Endothelial cell of umbilical vein (primary cell): ENCODE measurements around the gene EMC7. TPM values are rescaled to one million over a fixed set of nuclear protein-coding genes. Genes with fewer than 3 reads are reported as not detected.

Source experiments
- BruUV-seq: library from RNA; stranded (reverse); fragments of 400-500 nt; replicated peaks from 2 replicates; lab custom pipeline; 2021; lab: Mats Ljungman, UMichigan
- CTCF ChIA-PET: fragments of 300-600, 350-600 bp; sonication (Branson Sonifier 250); formaldehyde crosslinking; loops from one replicate; lab custom pipeline; 2021; ENCODE audit warnings: antibody characterized with exemption, inconsistent platforms; lab: Charles Lee
- POLR2A ChIA-PET: fragments of 300-600, 350-600 bp; sonication (Branson Sonifier 250); formaldehyde crosslinking; loops from one replicate; lab custom pipeline; 2021; ENCODE audit warnings: antibody characterized with exemption, inconsistent platforms; lab: Charles Lee
- DNase-seq: peaks from one replicate; pipeline ENCODE4 v3.0.0-alpha.2; 2011; ENCODE audit warnings: low read depth, low spot score
- FAIRE-seq: peaks from 2 replicates; lab custom pipeline; 2011; peaks lifted over from hg19 to GRCh38; lab: Jason Lieb, UNC
- H2AFZ ChIP-seq: 2 replicates; pipeline ENCODE4 v1.6.0; 2012; ENCODE audit warnings: low read depth, low read length, control low read depth, inconsistent platforms
- H3K27ac ChIP-seq: 2 replicates; pipeline ENCODE4 v1.5.1; 2011; ENCODE audit warnings: low read depth, mild to moderate bottlenecking, control low read depth, low read length, moderate library complexity; ENCODE audit not compliant: insufficient read depth
- H3K27me3 ChIP-seq, 2 experiments: 2 replicates each; pipeline versions ENCODE4 v1.6.0 to v1.6.1; 2011; ENCODE audit warnings: low read length in 2 of 2, mixed read lengths in 1 of 2; ENCODE audit not compliant: control insufficient read depth in 2 of 2, insufficient read depth in 2 of 2
- H3K36me3 ChIP-seq, 2 experiments: 2 replicates in 1 of 2; 3 replicates in 1 of 2; pipeline ENCODE4 v1.5.1; 2011; ENCODE audit warnings: low read length in 2 of 2, mild to moderate bottlenecking in 1 of 2, moderate library complexity in 1 of 2; ENCODE audit not compliant: control insufficient read depth in 2 of 2, insufficient read depth in 2 of 2; ENCODE audit errors: extremely low read depth in 1 of 2
- H3K4me1 ChIP-seq: 3 replicates; pipeline ENCODE4 v1.5.1; 2011; ENCODE audit warnings: mild to moderate bottlenecking, low read length; ENCODE audit not compliant: control insufficient read depth, insufficient read depth; ENCODE audit errors: extremely low read depth
- H3K4me2 ChIP-seq: 2 replicates; pipeline ENCODE4 v1.6.1; 2011; ENCODE audit warnings: low read length, control low read depth, mixed read lengths; ENCODE audit not compliant: insufficient read depth
- H3K4me3 ChIP-seq, 3 experiments: fragments of 200-600 bp in 1 of 3; sonication (generic), shearing (Covaris generic) in 1 of 3; replicated peaks in 1 of 3; 2 replicates each; pipeline ENCODE4 v1.5.1; 2011 to 2016; ENCODE audit warnings: control low read depth in 3 of 3, low read length in 3 of 3, mild to moderate bottlenecking in 2 of 3, inconsistent platforms in 1 of 3, low read depth in 1 of 3, moderate library complexity in 1 of 3; ENCODE audit not compliant: insufficient read depth in 1 of 3
- H3K79me2 ChIP-seq: 2 replicates; pipeline ENCODE4 v1.6.0; 2012; ENCODE audit warnings: low read length, inconsistent platforms; ENCODE audit not compliant: control insufficient read depth, insufficient read depth
- H3K9ac ChIP-seq: replicated peaks from 2 replicates; pipeline ENCODE3; 2011; ENCODE audit warnings: low read length, control low read depth; ENCODE audit not compliant: insufficient read depth; ENCODE audit errors: extremely low read depth
- H3K9me1 ChIP-seq: replicated peaks from 3 replicates; pipeline ENCODE4 v1.6.0; 2011; ENCODE audit warnings: mild to moderate bottlenecking, low read length; ENCODE audit not compliant: control insufficient read depth, insufficient read depth; ENCODE audit errors: extremely low read depth
- H3K9me3 ChIP-seq: replicated peaks from 2 replicates; pipeline ENCODE4 v1.5.1; 2012; ENCODE audit warnings: low read length, inconsistent platforms; ENCODE audit not compliant: control insufficient read depth, insufficient read depth
- H4K20me1 ChIP-seq: replicated peaks from 2 replicates; pipeline ENCODE3; 2011; ENCODE audit warnings: mild to moderate bottlenecking, low read length; ENCODE audit not compliant: control insufficient read depth, insufficient read depth; ENCODE audit errors: extremely low read depth
- EZH2 ChIP-seq: IDR thresholded peaks from 2 replicates; pipeline ENCODE4 v1.6.1; 2012; ENCODE audit warnings: borderline replicate concordance, low read depth, mild to moderate bottlenecking, moderate library complexity, low read length, inconsistent platforms; ENCODE audit not compliant: severe bottlenecking
- FOS ChIP-seq: IDR thresholded peaks from 2 replicates; pipeline ENCODE4 v1.6.1; 2011; ENCODE audit warnings: mild to moderate bottlenecking, low read length, moderate library complexity, borderline replicate concordance; ENCODE audit not compliant: insufficient read depth
- GATA2 ChIP-seq: IDR thresholded peaks from 2 replicates; pipeline ENCODE4 v1.7.0; 2011; ENCODE audit warnings: low read depth, mild to moderate bottlenecking, moderate library complexity, mixed read lengths, low read length; ENCODE audit not compliant: insufficient read length, insufficient read depth
- JUN ChIP-seq: IDR thresholded peaks from 2 replicates; pipeline ENCODE4 v1.6.1; 2011; ENCODE audit warnings: borderline replicate concordance, low read depth; ENCODE audit not compliant: insufficient read length, insufficient read depth
- MAX ChIP-seq: IDR thresholded peaks from 2 replicates; pipeline ENCODE4 v1.6.1; 2011; ENCODE audit not compliant: insufficient read depth, insufficient read length
- MYC ChIP-seq: IDR thresholded peaks from one replicate; pipeline ENCODE4 v1.6.1; 2011; ENCODE audit warnings: mild to moderate bottlenecking, low read depth, low read length
- POLR2A ChIP-seq: IDR thresholded peaks from 2 replicates; pipeline ENCODE4 v1.6.1; 2012; ENCODE audit warnings: low read depth, mild to moderate bottlenecking, control low read depth, low read length
- POLR2AphosphoS5 ChIP-seq: IDR thresholded peaks from 2 replicates; pipeline ENCODE4 v1.6.1; 2012; ENCODE audit warnings: low read depth, mild to moderate bottlenecking, control low read depth, low read length, moderate library complexity; ENCODE audit not compliant: insufficient read depth
- dilution Hi-C: fragments of 300-500 bp; cut with MboI; formaldehyde crosslinking; loops from one replicate; pipeline ENCODE4 v1.15.0; 2019; ENCODE audit warnings: low sequenced_read_pairs; ENCODE audit not compliant: extremely low pct_ligation_motif_present
- intact Hi-C: fragments of 100-400 bp; cut with micrococcal nuclease; formaldehyde crosslinking; loops from one replicate; pipeline ENCODE4 v1.10.0; 2022
- polyA plus RNA-seq, 4 experiments: library from polyadenylated mRNA; depleted of rRNA in 3 of 4; stranded (reverse) in 3 of 4; unstranded in 1 of 4; fragments of >200 nt; gene quantifications; 2 replicates each; pipeline versions ENCODE4 v1.2.1 to v1.2.3, GENCODE V29; 2011 to 2012; ENCODE audit warnings: missing spikeins in 1 of 4
- total RNA-seq: library from RNA; stranded (reverse); gene quantifications from 2 replicates; pipeline ENCODE4 v1.2.3, GENCODE V29; 2021
- TF ChIP-seq, protein P1 (sequence below), 2 donors: IDR thresholded peaks; 1 replicate in 1 of 2; 2 replicates in 1 of 2; pipeline ENCODE4 v1.5.1; 2011; ENCODE audit warnings: low read length in 2 of 2, mild to moderate bottlenecking in 2 of 2, moderate library complexity in 2 of 2, control low read depth in 1 of 2, inconsistent platforms in 1 of 2, low read depth in 1 of 2; ENCODE audit not compliant: insufficient read depth in 1 of 2; ENCODE audit errors: extremely low read depth in 1 of 2

Gene EMC7
- total and polyA plus RNA-seq, 2 donors (not counting 3 experiments of a cell fraction or from before 2014, with no cell fraction given): 57.0 to 70.6 TPM

DNA sequence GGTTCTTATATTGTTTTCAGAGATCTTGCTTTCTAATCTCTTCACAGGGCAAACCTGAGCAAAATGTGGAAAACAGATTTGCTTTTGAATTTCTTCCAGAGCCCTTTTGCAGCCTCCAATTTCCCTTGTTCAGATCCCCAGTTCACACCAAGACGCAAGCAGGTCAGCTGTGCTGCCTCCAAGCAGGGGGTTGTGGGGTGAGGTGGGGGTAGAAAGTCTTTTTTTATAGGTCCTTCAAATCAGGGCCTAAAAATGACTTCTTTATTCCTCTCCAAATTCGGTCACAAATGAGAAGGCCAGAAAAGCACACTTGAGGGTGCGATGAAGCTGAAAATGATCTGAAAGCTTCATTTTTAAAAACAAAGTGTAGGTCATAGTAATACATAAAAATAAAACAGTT, 36.4 kb downstream of the EMC7 start:
- no peaks in the 10 kb centered on the region for H3K9me1 ChIP-seq
- H3K9me3 ChIP-seq: no peaks in the 10 kb centered on the region
- POLR2A ChIA-PET: no interaction called here
- dilution Hi-C loops (no loop called here), intact Hi-C loops (no loop called here)
- no peak overlapping the region for H3K4me2 ChIP-seq
- no peaks in the 10 kb centered on the region for H3K4me1 ChIP-seq
- no peak overlapping the region for H2AFZ ChIP-seq
- BruUV-seq: no TSS peak
- H3K27me3 ChIP-seq: no peaks in the 10 kb centered on the region
- TF ChIP-seq GATA2 (no peak), POLR2AphosphoS5 (no peak), POLR2A (no peak), MYC (no peak), MAX (no peak), EZH2 (no peak), JUN (no peak), FOS (no peak)
- TF ChIP-seq, protein P1, sequence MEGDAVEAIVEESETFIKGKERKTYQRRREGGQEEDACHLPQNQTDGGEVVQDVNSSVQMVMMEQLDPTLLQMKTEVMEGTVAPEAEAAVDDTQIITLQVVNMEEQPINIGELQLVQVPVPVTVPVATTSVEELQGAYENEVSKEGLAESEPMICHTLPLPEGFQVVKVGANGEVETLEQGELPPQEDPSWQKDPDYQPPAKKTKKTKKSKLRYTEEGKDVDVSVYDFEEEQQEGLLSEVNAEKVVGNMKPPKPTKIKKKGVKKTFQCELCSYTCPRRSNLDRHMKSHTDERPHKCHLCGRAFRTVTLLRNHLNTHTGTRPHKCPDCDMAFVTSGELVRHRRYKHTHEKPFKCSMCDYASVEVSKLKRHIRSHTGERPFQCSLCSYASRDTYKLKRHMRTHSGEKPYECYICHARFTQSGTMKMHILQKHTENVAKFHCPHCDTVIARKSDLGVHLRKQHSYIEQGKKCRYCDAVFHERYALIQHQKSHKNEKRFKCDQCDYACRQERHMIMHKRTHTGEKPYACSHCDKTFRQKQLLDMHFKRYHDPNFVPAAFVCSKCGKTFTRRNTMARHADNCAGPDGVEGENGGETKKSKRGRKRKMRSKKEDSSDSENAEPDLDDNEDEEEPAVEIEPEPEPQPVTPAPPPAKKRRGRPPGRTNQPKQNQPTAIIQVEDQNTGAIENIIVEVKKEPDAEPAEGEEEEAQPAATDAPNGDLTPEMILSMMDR (IDR thresholded peaks at IDR 0.05; ENCODE audit: extremely low read depth in 1 of 2, insufficient read depth in 1 of 2, low read depth in 1 of 2, low read length in 2 of 2): no peak
- H4K20me1 ChIP-seq: no peaks in the 10 kb centered on the region
- CTCF ChIA-PET: interaction anchor here (1.0 kb wide), 1 partner anchor 12 kb away, joined by 4 read pairs; no protein-coding TSS in a partner anchor
- H3K4me3 ChIP-seq: no peak overlapping the region
- no peak overlapping the region for H3K27ac ChIP-seq
- DNase-seq (no peak), FAIRE-seq (no peak)
- H3K36me3 ChIP-seq: no peaks in the 10 kb centered on the region
- no peaks in the 10 kb centered on the region for H3K79me2 ChIP-seq
- H3K9ac ChIP-seq: no peak overlapping the region
